ENCODE results near the gene FBRS. TPM values are rescaled to one million over a fixed set of nuclear protein-coding genes. Genes with fewer than 3 reads are reported as not detected.
"Not testable (repeated sequence)": the region's sequence is repeated elsewhere in the genome, so short reads cannot be mapped to it uniquely, and the experiment has no call there.

Gene FBRS
- total and polyA plus RNA-seq, 10 of the 15 experiments (the other 5 are each of a cell fraction or from before 2014, with no cell fraction given): 0.45 to 87.6 (median 14.6) TPM

GRCh38 chr16:30692396-30693064 lies 34.3 kb downstream of the FBRS start (continued):
- TF ChIP-seq ZNF384 (IDR thresholded peaks at IDR 0.05; ENCODE audit: borderline replicate concordance, low read depth, low read length) (no peak), HDAC2 (IDR thresholded peaks at IDR 0.05) (no peak)

GRCh38 chr16:30694926-30695693 lies 36.9 kb downstream of the FBRS start:
- in situ Hi-C loops (cut with MboI) (loop anchor here (5.0 to 10.0 kb wide), 2 partner anchors 33 to 510 kb away; partner anchors contain the start of gene CORO1A), intact Hi-C loops (cut with micrococcal nuclease; ENCODE audit: unreplicated experiment) (loop anchor here (10.0 kb wide), 1 partner anchor 230 kb away; the partner anchor contains the start of gene FBXL19)
- ChIA-PET RAD21 (ENCODE audit: unreplicated experiment) (interaction anchor here (0.7 to 8.0 kb wide), 5 partner anchors 35 to 698 kb away, joined by 3 to 64 read pairs (median 4); partner anchors contain the start of genes FBRS, ITGAD and PRR14), CTCF (interaction anchor here (0.8 to 5.8 kb wide), 12 partner anchors 12 to 206 kb away, joined by 3 to 61 read pairs (median 4); partner anchors contain the start of genes FBRS and PRR14), POLR2A (interaction anchor here (0.6 to 2.5 kb wide), 4 partner anchors 21 to 299 kb away, joined by 3 to 19 read pairs (median 4); no protein-coding TSS in a partner anchor), SMC1A (ENCODE audit: uncharacterized antibody, unreplicated experiment) (interaction anchor here (0.6 to 6.9 kb wide), 5 partner anchors 11 to 278 kb away, joined by 3 to 80 read pairs (median 3); partner anchors contain the start of genes FBRS and PRR14)
- no peaks in the 10 kb centered on the region for H3K9me3 ChIP-seq (replicated peaks; ENCODE audit: control insufficient read depth, insufficient read depth, low read length)
- no peaks in the 10 kb centered on the region for H4K20me1 ChIP-seq (ENCODE audit: control insufficient read depth, insufficient read depth)
- no peak overlapping the region for H2AFZ ChIP-seq (ENCODE audit: control insufficient read depth, low read depth, low read length)
- peaks cover 4% of the 10 kb centered on the region; the same call in 1 of the 2 replicates for H3K4me1 ChIP-seq (ENCODE audit: control insufficient read depth, insufficient read depth, low read length)
- TF ChIP-seq DPF2 (IDR thresholded peaks at IDR 0.05) (no peak), LARP7 (IDR thresholded peaks at IDR 0.05) (no peak), RFX5 (IDR thresholded peaks at IDR 0.05; ENCODE audit: low read depth, low read length) (no peak), RB1 (IDR thresholded peaks at IDR 0.05; ENCODE audit: borderline replicate concordance) (no peak), IRF3 (IDR thresholded peaks at IDR 0.05) (no peak), HDAC6 (IDR thresholded peaks at IDR 0.05; ENCODE audit: unreplicated experiment) (no peak), SMAD5 (IDR thresholded peaks at IDR 0.05; ENCODE audit: low read depth) (no peak), ZNF217 (IDR thresholded peaks at IDR 0.05) (no peak), POLR2AphosphoS5 (IDR thresholded peaks at IDR 0.05; ENCODE audit: low read length) (no peak), MYB (IDR thresholded peaks at IDR 0.05; ENCODE audit: borderline replicate concordance, low read depth, low read length) (no peak), RBBP5 (conservative IDR thresholded peaks at IDR 0.05) (no peak)
- DNase-seq (ENCODE audit: low read depth, low spot score) (no peak), ATAC-seq (no peak), FAIRE-seq (no peak)
- H3K4me2 ChIP-seq (ENCODE audit: control insufficient read depth, insufficient read depth): no peak overlapping the region
- H3K27me3 ChIP-seq (replicated peaks in 1 of 2; ENCODE audit: control insufficient read depth in 2 of 2, insufficient read depth in 2 of 2, low read length in 1 of 2): no peaks in the 10 kb centered on the region
- BruUV-seq (replicated peaks): no TSS peak
- no peak overlapping the region for H3K4me3 ChIP-seq
- no peak overlapping the region for H3K27ac ChIP-seq (ENCODE audit: control insufficient read depth, insufficient read depth)
- WGBS (ENCODE audit: insufficient coverage, insufficient replicate concordance, low lambda C conversion rate, missing lambda C conversion rate): 67% methylated on average over 11 of the region's 11 CpGs
- H3K36me3 ChIP-seq (ENCODE audit: control insufficient read depth in 2 of 2, insufficient read depth in 2 of 2, low read length in 1 of 2): peaks cover 0 to under 1% of the 10 kb centered on the region in 2 experiments; a peak in 1 of 4 replicates
- peaks cover 17% of the 10 kb centered on the region for H3K79me2 ChIP-seq (ENCODE audit: control insufficient read depth, insufficient read depth, low read length)
- no peak overlapping the region for H3K9ac ChIP-seq (ENCODE audit: control insufficient read depth, insufficient read depth, low read length)

GRCh38 chr16:30696646-30697045 lies 38.4 kb downstream of the FBRS start:
- H3K4me2 ChIP-seq (ENCODE audit: control insufficient read depth, insufficient read depth); FAIRE-seq; H3K27ac ChIP-seq (ENCODE audit: control insufficient read depth, insufficient read depth); H3K9ac ChIP-seq (ENCODE audit: control insufficient read depth, insufficient read depth, low read length); BruUV-seq (replicated peaks); DNase-seq (ENCODE audit: low read depth, low spot score); ATAC-seq; H3K27me3 ChIP-seq (replicated peaks in 1 of 2; ENCODE audit: control insufficient read depth in 2 of 2, insufficient read depth in 2 of 2, low read length in 1 of 2); H3K4me3 ChIP-seq; H2AFZ ChIP-seq (ENCODE audit: control insufficient read depth, low read depth, low read length); H3K9me3 ChIP-seq (replicated peaks; ENCODE audit: control insufficient read depth, insufficient read depth, low read length); H3K4me1 ChIP-seq (ENCODE audit: control insufficient read depth, insufficient read depth, low read length); H4K20me1 ChIP-seq (ENCODE audit: control insufficient read depth, insufficient read depth): not testable (repeated sequence)
- ChIA-PET CTCF (interaction anchor here (0.7 to 5.8 kb wide), 17 partner anchors 9 to 605 kb away, joined by 3 to 61 read pairs (median 5); partner anchors contain the start of genes DCTPP1, FBRS, PRR14 and TBX6), RAD21 (ENCODE audit: unreplicated experiment) (interaction anchor here (1.0 to 8.0 kb wide), 7 partner anchors 8 to 267 kb away, joined by 3 to 64 read pairs (median 5); partner anchors contain the start of genes DCTPP1, FBRS and PRR14), SMC1A (ENCODE audit: uncharacterized antibody, unreplicated experiment) (interaction anchor here (0.6 to 6.9 kb wide), 12 partner anchors 11 to 296 kb away, joined by 3 to 80 read pairs (median 3); partner anchors contain the start of genes DCTPP1, FBRS and PRR14), POLR2A (interaction anchor here (0.5 to 2.3 kb wide), 9 partner anchors 9 to 124 kb away, joined by 3 to 36 read pairs (median 3); partner anchors contain the start of genes FBRS, PRR14 and ZNF785)
- H3K79me2 ChIP-seq (ENCODE audit: control insufficient read depth, insufficient read depth, low read length): peaks cover 32% of the 10 kb centered on the region
- in situ Hi-C loops (cut with MboI) (loop anchor here (5.0 to 10.0 kb wide), 2 partner anchors 34 to 512 kb away; partner anchors contain the start of gene CORO1A), intact Hi-C loops (cut with micrococcal nuclease; ENCODE audit: unreplicated experiment) (loop anchor here (10.0 kb wide), 1 partner anchor 228 kb away; the partner anchor contains the start of gene FBXL19)
- peaks cover 6 to 14% of the 10 kb centered on the region in 2 experiments for H3K36me3 ChIP-seq (ENCODE audit: control insufficient read depth in 2 of 2, insufficient read depth in 2 of 2, low read length in 1 of 2)
- 98% methylated on average over 3 of the region's 3 CpGs for WGBS (ENCODE audit: insufficient coverage, insufficient replicate concordance, low lambda C conversion rate, missing lambda C conversion rate)
